Uterus (tissue), 2 donors: ENCODE measurements around the gene TSPAN3.

Experiments
- POLR2A ChIP-seq, 2 donors: fragments of 450-650 bp; IDR thresholded peaks; one replicate each; pipeline ENCODE4 v1.6.1; 2016; ENCODE audit warnings: antibody characterized with exemption in 2 of 2, mild to moderate bottlenecking in 1 of 2, moderate library complexity in 1 of 2
- TF ChIP-seq, protein P1 (sequence below), 4 experiments: fragments of 200-600 bp in 2 of 4; fragments of 450-650 bp in 2 of 4; sonication (generic) in 2 of 4; IDR thresholded peaks; one replicate each; pipeline ENCODE4 v1.5.1; 2016 to 2019; ENCODE audit warnings: antibody characterized with exemption in 4 of 4, mild to moderate bottlenecking in 2 of 4, moderate library complexity in 1 of 4

GRCh38 chr15:77107531-77108355, 36.8 kb upstream of the TSPAN3 start:
- TF ChIP-seq POLR2A (IDR thresholded peaks at IDR 0.05) = no peak
- TF ChIP-seq, protein P1, sequence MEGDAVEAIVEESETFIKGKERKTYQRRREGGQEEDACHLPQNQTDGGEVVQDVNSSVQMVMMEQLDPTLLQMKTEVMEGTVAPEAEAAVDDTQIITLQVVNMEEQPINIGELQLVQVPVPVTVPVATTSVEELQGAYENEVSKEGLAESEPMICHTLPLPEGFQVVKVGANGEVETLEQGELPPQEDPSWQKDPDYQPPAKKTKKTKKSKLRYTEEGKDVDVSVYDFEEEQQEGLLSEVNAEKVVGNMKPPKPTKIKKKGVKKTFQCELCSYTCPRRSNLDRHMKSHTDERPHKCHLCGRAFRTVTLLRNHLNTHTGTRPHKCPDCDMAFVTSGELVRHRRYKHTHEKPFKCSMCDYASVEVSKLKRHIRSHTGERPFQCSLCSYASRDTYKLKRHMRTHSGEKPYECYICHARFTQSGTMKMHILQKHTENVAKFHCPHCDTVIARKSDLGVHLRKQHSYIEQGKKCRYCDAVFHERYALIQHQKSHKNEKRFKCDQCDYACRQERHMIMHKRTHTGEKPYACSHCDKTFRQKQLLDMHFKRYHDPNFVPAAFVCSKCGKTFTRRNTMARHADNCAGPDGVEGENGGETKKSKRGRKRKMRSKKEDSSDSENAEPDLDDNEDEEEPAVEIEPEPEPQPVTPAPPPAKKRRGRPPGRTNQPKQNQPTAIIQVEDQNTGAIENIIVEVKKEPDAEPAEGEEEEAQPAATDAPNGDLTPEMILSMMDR (IDR thresholded peaks at IDR 0.05) = peak; percentile 38 to 59 (median 52)
